ENCODE data around the gene WDFY4.

Gene WDFY4

GRCh38 chr10:48720611-48721010 lies 35.9 kb downstream of the WDFY4 start:
- TF ChIP-seq CTCF (conservative IDR thresholded peaks at IDR 0.05; ENCODE audit: low read depth, low read length): no peak
- no peaks in the 10 kb centered on the region for H3K4me1 ChIP-seq (ENCODE audit: low read depth, poor library complexity, severe bottlenecking)
- no peaks in the 10 kb centered on the region for H3K79me2 ChIP-seq (ENCODE audit: insufficient read depth, low read depth)
- no peak overlapping the region for H3K9ac ChIP-seq
- H3K4me3 ChIP-seq (IDR thresholded peaks at IDR 0.05; ENCODE audit: insufficient read depth, low read depth, low read length): no peak overlapping the region
- no peaks in the 10 kb centered on the region for H4K20me1 ChIP-seq (ENCODE audit: insufficient read depth)
- H3K36me3 ChIP-seq (ENCODE audit: insufficient read depth): no peaks in the 10 kb centered on the region
- no peak overlapping the region for H3K27ac ChIP-seq
- H3K4me2 ChIP-seq: no peak overlapping the region
- no peaks in the 10 kb centered on the region for H3K27me3 ChIP-seq (ENCODE audit: insufficient read depth, low read depth)
- no peak overlapping the region for H2AFZ ChIP-seq (ENCODE audit: low read depth)

GRCh38 chr10:48722153-48723145 lies 37.8 kb downstream of the WDFY4 start:
- Histone ChIP-seq H2AFZ (ENCODE audit: low read depth) (no peak overlapping the region), H4K20me1 (ENCODE audit: insufficient read depth) (no peaks in the 10 kb centered on the region), H3K9ac (no peak overlapping the region), H3K4me2 (no peak overlapping the region), H3K27ac (no peak overlapping the region), H3K79me2 (ENCODE audit: insufficient read depth, low read depth) (no peaks in the 10 kb centered on the region), H3K4me3 (IDR thresholded peaks at IDR 0.05; ENCODE audit: insufficient read depth, low read depth, low read length) (no peak overlapping the region), H3K36me3 (ENCODE audit: insufficient read depth) (no peaks in the 10 kb centered on the region), H3K27me3 (ENCODE audit: insufficient read depth, low read depth) (no peaks in the 10 kb centered on the region), H3K4me1 (ENCODE audit: low read depth, poor library complexity, severe bottlenecking) (no peaks in the 10 kb centered on the region)
- no peak for TF ChIP-seq CTCF (conservative IDR thresholded peaks at IDR 0.05; ENCODE audit: low read depth, low read length)

GRCh38 chr10:48724127-48724526 lies 39.5 kb downstream of the WDFY4 start:
- Histone ChIP-seq H3K36me3 (ENCODE audit: insufficient read depth) (no peaks in the 10 kb centered on the region), H3K4me3 (IDR thresholded peaks at IDR 0.05; ENCODE audit: insufficient read depth, low read depth, low read length) (no peak overlapping the region), H4K20me1 (ENCODE audit: insufficient read depth) (no peaks in the 10 kb centered on the region), H3K4me1 (ENCODE audit: low read depth, poor library complexity, severe bottlenecking) (no peaks in the 10 kb centered on the region), H3K9ac (no peak overlapping the region), H3K27ac (no peak overlapping the region), H3K79me2 (ENCODE audit: insufficient read depth, low read depth) (no peaks in the 10 kb centered on the region), H3K27me3 (ENCODE audit: insufficient read depth, low read depth) (no peaks in the 10 kb centered on the region), H2AFZ (ENCODE audit: low read depth) (no peak overlapping the region), H3K4me2 (no peak overlapping the region)
- TF ChIP-seq CTCF (conservative IDR thresholded peaks at IDR 0.05; ENCODE audit: low read depth, low read length): no peak

- Histone ChIP-seq H4K20me1 (ENCODE audit: insufficient read depth) (no peaks in the 10 kb centered on the region), H3K27me3 (ENCODE audit: insufficient read depth, low read depth) (no peaks in the 10 kb centered on the region), H3K4me1 (ENCODE audit: low read depth, poor library complexity, severe bottlenecking) (no peaks in the 10 kb centered on the region), H3K36me3 (ENCODE audit: insufficient read depth) (no peaks in the 10 kb centered on the region), H3K27ac (no peak overlapping the region), H3K79me2 (ENCODE audit: insufficient read depth, low read depth) (no peaks in the 10 kb centered on the region), H2AFZ (ENCODE audit: low read depth) (no peak overlapping the region; the same call in 1 of the 2 replicates), H3K4me2 (no peak overlapping the region), H3K9ac (no peak overlapping the region), H3K4me3 (IDR thresholded peaks at IDR 0.05; ENCODE audit: insufficient read depth, low read depth, low read length) (no peak overlapping the region)
- no peak for TF ChIP-seq CTCF (conservative IDR thresholded peaks at IDR 0.05; ENCODE audit: low read depth, low read length)
Measured at GRCh38 chr10:48725708-48726107, 41.0 kb downstream of the WDFY4 start.

Measured in KMS-11 (cell line).